Hematopoietic multipotent progenitor cell (in vitro differentiated cells): ENCODE data around the gene SYNGR1. TPM values are rescaled to one million over a fixed set of nuclear protein-coding genes. Genes with fewer than 3 reads are reported as not detected.

Experiments
- DNase-seq, 3 donors: peaks; one replicate each; pipeline ENCODE4 v3.0.0-alpha.2; 2011 to 2015; ENCODE audit warnings: low read depth in 2 of 3, low spot score in 2 of 3
- total RNA-seq: library from RNA; depleted of rRNA; stranded (reverse); fragments of >200 nt; gene quantifications from one replicate; pipeline ENCODE4 v1.2.3, GENCODE V29; 2012

The SYNGR1 gene
- total RNA-seq, 1 donor, result 92.9 TPM

DNA sequence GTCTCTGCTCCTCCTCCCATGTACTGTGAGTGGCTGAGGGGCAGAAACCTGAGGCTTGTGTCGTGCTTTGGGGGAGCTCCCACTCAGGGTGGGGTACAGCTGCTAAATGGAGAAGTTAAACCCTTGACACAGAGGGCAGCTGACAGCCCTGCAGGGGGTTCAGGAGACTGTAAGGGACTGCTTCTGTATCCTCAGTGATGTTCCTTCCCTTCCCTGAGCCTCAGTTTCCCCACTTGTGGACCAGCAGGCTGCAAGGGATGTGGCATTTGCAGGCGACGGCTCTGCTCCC, 15.6 kb downstream of the SYNGR1 start:
- peak in 2 of 3 donors; percentile 19 to 43 for DNase-seq

DNA sequence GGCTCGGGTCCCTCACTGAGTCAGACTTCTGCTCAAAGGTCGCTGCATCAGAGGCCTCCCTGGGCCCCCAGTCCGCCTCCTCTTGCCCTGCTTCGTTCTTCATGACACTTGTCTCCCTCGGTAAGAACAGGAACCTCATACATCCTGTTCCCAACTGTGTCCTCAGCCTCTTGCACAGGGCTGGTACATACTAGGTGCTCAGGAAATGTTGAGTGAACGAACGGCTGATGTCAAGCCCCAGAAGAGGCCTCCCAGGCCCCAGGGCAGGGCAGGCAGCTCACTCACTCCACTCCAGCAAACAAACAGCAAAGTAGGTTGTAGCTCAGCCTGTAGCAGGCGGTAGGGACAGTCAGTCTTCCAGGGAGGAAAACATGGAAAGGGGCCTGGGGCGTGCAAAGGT, 17.2 kb downstream of the SYNGR1 start:
- peak in 2 of 3 donors; percentile 20 to 27 for DNase-seq

DNA sequence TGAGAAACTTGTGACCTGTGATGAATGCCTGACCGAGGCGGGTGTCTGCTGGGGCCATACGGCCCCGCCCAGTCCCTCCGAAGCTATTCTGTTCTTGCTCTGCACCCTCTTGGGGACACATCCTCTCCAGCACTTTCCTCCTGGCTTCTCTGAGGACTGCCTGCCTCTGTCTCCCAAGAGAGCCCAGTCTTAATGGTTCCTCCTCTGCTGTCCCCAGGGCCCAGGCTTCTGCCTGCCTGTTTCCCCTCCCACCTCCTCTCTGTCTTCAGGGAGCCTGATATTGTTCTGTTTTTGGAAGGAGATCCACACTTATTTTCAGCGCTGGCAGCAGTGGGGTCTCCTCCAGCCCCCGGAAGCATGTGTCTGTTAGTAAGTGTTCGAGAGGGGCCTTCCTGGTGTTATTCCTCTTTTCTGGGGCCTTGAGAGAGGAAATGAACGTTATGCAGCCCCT, 18.7 kb downstream of the SYNGR1 start:
- peak in 2 of 3 donors; percentile 36 to 41 for DNase-seq

DNA sequence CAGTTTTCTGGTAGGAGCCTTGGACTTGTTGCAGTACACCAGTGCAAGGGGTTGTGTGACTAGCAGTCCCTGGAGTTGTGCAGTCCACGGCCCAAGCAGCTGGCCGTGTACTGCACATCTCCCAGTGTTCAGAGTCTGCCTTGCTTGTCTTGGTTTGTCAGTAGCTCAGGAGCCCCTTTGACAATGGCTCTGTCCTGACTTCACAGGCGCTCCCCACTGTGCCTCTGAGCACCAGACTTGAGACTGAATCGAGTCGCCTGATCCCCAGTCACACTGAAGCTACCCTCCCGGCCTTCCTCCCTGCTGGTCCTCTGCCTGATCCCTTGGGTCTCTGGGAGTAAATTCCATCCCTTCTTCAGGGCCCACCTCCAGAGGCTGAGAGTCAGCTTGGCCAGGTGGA, 19.4 kb downstream of the SYNGR1 start:
- no peak for DNase-seq

DNA sequence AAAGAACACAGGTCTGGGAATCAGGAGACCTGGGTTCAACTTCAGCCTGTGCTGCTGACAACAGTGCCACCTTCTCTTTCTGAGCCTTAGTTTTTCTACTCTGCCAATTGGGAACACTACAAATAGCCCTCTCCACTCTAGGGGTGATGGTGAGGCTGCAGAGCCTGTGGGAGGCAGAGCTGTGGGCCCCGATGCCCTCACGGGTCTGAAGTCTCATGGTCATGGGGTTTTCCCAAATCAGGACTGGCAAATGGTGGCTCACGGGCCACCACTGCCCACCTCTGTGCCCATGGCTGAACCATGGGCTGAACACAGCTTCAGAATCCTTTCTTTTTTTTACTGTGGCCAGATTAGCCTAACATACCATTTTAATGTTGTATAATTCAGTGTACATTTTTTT, 19.8 kb downstream of the SYNGR1 start:
- DNase-seq, result no peak

DNA sequence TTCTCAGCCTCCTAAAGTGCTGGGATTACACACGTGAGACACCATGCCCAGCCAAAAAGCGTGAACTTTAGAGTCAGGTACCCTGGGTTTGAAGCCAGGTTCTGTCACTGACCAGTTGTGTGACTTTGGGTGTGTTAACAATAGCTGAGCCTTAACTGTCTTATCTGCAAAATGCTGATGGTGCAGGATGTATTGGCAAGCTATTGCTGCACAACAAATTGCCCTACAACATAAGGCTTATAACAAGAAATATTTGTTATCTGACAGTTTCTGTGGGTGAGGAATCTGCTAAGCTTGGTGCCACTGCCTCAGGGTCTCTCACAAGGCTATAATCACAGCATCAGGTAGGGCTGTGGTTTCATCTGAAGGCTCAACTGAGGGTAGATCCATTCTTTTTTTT, 21.9 kb downstream of the SYNGR1 start:
- DNase-seq, result no peak

DNA sequence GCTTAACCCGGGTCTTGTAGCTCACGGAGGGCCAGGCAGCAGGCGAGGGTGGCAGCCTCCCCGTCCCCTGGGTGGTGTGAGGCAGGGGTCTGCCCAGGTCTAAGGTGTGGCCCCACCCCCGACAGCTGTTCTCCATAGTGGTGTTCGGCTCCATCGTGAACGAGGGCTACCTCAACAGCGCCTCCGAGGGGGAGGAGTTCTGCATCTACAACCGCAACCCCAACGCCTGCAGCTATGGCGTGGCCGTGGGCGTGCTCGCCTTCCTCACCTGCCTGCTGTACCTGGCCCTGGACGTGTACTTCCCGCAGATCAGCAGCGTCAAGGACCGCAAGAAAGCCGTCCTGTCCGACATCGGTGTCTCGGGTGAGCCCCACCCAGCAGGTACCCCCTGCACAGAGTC, 24.4 kb downstream of the SYNGR1 start:
- DNase-seq, result no peak

DNA sequence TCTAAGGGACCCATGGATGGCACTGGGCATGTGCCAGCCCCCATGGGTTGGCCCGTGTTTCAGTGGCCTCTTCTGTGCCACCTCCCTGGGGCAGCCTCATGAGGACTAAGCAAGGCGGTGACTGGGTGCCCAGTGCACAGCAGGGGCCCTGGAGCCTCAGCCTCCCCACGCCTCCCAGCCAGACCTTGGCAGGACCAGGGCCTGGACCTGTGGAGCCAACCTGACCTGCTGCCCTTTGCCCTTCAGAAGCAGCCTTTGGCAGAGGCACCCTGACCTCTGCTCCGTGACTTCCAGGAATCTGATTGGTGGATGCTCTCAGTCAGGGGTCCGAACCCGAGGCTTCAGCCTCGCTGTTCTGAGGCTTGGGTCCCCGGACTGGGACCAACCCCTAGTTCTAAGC, 25.0 kb downstream of the SYNGR1 start:
- no peak for DNase-seq

DNA sequence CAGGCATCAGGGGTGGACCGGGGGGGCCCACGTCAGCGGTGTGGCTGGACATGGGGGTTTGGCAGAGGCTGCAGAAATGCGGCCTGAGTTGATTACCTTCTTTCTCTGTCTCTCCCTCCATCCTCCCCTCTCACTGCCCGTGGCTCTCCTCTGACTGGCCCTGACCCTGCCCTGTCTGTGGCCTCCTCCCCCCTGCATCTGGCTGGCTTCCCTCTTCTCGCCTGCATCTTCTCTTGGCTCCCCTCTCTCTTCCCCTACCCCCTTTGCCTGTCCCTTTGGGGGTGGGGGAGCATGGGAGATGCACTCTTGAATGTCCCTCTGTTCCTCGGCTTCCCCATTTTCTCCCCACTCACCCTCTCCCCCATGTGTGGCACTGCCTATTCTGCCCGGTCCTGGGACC, 25.9 kb downstream of the SYNGR1 start:
- no peak for DNase-seq

DNA sequence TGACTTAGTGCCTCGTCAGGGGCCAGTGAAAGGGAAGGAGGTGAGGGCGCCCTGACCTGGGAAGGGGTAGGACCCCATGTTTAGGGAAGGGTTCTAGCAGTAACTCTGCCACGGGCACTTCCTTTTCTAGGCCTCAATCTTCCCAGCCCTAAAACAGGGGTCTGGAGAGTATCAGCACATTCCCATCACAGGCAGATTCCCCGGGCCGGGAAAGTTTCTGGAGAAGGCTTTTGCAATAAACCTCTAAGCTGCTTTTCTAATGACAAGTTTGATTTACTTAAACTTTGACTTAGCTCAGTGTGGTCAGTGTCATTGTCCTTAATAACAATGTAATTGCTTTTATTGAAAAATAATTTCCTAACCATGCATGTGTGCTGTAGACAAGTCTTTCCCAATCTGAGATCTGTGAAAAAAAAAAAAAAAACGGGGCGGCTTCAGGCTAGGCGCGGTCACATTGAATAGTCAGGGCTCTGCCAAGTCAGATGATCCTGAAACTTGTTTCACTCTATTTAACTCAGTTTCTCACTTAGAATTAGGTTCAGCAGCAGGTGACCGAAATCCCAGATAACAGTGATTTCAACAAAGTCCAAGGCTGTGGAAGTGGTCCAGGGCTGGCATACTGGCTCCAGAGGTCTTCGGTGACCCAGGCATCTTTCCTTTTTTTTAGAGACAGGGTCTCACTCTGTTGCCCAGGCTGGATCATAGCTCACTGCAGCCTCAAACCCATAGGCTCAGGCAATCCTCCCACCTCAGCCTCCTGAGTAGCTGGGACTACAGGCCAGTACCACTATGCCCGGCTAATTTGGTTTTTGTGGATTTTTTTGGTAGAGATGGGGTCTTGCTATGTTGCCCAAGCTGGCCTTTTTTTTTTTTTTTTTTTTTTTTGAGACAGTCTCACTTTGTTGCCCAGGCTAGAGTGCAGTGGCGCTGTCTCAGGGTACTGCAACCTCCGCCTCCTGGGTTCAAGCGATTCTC, 30.3 kb downstream of the SYNGR1 start:
- no peak for DNase-seq

DNA sequence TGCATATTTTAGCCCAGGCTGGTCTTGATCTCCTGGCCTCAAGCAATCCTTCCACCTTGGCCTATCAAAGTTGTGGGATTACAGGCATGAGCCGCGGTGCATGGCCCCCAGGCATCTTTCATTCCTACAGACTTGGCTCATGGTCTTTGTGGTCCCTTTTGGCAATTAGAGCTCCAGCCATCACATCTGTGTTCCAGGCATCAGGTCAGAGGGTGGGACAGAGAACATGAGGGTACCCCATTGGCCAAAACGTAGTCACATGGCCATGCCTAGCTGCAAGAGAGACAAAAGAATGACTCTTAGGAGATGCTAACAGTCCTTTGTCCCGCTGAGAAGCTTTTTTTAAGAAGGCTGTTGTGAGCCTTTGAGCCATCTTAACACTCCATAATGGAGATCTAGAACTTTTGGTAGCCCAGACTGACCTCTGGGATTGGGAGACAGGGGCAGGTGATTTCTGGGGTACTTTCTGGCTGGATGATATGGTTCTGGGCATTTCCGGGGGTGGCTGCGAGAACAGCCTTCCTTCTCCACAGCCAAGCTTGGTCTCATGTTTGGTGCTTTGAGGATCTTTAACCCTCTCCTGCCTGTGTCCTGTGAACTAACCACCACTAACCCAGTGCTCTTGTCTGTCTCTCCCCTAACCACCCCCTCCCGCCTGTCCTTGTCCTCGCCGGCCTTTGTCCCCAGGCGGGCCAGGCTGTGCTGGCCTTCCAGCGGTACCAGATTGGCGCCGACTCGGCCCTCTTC, 31.4 kb downstream of the SYNGR1 start:
- DNase-seq, result no peak

DNA sequence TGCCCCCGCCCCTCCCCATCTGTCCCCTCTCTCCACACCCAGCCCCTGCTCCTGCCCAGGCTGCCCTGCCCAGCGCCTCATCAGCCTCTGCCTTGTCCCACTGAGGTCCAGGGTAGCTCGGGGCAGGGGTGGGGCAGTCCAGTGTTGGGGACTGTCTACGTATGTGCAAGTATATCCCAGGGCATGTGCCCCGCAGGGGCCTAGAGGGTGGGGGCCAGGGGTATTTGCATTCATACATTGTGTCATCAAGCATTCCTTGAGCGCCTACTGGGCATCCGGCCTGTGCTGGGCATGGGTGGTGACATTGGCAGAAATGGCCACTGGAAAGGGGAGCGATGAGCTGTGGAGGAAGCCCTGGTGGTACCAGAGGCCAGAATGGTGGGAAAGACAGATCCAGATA, 32.1 kb downstream of the SYNGR1 start:
- DNase-seq, result no peak

DNA sequence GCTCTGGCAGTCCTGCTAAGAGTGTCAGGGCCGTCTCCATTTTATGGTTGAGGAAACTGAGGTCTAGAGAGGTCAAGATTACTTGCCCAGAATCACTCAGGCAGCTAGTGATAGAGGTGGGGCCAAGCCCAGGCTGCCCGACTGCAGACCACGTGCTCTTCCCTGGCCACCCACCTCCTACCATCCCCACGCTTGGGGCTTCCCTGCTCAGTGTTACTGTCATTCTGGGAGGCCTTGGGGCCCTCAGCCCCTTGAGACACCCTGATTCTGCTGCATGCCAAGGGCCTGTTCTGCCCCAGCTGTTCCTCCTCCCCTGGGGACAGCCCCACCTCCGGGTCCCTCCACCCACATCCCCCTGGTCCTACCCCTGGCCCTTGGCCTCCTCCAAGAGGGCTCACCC, 32.6 kb downstream of the SYNGR1 start:
- DNase-seq, result no peak

DNA sequence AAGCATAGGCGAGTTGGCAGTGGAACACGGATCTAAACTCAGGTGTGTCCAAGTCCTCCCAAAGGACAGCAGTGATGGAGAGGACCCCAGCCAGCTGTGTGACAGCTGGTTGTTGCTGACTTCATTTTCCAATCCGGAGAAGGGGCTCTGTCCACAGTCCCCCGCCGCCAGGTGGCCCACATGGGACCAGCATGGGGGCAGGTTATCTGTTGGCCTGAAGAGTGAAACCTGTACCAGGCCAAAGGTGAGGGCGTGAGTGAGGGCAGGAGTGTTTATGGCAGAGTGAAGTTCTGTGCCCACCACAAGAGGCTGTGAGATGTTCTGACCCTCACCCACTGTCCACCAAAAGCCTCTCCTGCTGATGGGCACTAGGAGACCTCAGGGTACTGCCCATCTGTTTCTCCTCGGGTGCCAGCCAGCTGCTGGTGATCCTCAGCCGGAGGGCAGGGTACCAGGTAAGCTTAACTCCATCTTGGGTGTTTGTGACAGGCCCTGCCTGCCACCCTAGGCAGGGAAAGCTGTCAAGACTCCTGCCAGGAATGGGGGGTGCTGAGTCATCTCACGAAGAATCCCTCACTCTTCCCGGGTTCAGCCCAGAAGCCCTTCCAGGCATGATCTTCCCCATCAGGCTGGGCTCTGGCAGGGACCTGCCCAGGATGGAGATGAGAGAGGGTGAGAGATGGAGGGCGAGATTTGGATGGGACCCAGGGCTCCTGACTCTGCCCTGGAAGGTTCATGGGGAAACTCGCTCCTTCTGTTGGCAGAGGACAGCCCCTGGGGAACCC, 34.2 kb downstream of the SYNGR1 start:
- DNase-seq, result no peak

DNA sequence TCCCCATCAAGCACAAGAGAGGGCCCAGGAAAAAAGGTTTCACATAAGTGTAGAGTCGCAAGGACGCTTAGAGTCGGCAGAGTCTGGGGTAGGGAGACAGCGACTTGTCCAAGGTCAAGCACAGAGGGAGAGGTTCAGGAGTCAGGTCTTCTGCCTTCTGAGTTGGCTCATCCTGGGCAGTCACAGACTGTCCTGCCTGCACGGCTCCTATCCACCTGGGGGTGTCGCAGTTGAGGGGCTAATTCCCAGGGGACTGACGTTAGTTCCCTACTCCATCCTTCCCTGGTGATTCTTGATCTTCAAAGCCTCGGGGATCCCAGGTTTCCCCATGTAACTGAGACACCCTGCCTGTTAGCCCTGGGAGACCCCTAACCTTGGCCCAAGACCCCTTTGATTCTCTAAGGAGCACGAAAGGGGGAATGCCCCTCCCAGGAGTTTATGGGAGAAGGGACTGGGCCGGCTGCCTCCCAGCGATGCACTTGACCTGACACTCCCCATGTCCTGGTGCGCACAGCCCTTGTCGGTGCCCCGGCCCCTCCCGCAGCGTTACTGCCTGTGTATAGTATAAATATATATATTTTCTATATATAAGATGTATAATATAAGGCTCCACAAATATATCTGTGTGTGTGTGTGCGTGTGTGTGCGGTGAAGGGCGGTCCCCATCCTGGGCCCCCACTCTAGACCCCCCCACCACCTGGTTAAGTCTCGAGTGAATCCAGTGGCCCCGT, 35.1 kb downstream of the SYNGR1 start:
- DNase-seq, result no peak

DNA sequence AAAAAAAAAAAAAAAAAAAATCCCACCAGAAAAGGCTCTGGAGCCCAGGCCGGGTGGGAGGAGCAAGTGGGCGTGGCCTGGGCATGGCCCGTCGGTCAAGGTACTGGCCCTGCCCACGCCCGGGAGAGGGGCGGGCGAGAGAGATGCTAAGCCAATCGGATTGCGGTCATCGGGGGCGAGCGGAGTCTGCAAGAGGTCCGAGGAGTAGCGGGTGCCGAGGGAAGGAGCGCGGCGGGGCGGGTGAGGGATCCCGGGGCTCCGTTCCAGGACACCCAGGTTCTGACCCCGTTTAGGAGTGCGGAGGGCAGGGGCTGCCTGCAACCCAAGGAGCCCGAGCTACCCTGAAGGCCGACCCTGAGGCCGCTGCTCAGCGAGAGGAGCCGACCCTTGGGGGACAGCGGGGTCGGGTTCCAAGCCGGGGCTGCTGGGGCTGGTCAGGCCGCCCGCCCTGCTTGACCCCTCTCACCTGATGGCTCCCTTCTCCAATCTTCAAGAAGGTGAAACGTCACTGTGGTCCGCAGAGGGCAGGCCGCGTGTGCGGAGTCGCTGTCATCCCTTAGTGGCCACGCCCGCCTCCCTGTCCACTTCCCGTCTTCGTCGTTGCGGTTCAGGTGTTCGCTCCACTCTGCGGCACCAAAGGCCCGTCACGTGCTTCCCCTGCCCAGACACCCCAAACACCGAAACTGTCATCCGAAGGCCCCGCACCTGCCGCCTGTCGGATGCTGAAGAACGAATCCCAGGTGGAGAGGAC, 38.6 kb downstream of the SYNGR1 start:
- peak; percentile 45 to 70 (median 45) for DNase-seq

DNA sequence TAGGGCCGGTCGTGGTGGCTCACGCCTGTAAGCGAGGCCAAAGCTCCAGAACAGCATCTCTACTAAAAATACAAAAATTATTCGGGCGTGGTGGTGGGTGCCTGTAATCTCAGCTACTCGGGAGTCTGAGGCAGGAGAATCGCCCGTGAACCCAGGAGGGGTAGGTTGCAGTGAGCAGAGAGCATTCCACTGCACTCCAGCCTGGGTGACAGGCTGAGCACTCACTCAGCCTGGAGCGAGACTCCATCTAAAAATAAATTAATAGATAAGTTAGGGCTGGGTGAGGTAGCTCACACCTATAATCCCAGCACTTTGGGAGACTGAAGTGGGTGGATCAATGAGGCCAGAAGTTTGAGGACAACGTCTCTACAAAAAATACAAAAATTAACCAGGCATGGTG, 39.6 kb downstream of the SYNGR1 start:
- DNase-seq, result no peak

DNA sequence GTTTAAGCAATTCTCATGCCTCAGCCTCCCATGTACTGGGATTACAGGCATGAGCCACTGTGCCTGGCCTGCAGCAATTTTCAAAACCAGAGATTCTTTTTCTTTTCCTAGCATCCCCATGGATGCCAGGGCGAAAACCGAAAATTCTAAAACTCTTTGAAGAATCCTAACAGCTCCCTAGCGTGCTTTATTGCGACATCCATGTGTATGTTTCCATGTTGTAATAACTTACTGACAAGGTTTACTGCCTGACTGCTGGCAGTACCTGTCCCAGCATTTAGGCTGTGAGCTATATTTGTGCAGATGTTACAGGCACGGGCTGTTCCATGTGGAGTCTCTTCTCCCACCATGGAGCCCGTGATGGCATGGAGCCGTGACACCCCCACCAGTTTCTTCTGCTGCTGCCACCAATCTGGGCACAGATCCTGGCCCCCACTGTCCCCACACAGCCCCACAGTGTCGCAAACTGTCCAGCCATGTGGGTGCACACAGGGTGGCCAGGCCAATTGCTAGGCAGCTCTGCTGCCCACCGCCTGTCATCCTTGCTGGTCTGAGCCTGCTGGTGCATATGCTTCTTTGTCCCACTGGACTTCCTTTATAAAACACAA, 42.7 kb downstream of the SYNGR1 start:
- no peak for DNase-seq
